ENCODE measurements around the gene LPXN. TPM values are rescaled to one million over a fixed set of nuclear protein-coding genes. Genes with fewer than 3 reads are reported as not detected.
A peak's percentile ranks its signal among the peaks of the same experiment; 100 is the strongest.

Gene LPXN
- total and polyA plus RNA-seq, 10 of the 15 experiments (the other 5 are each of a cell fraction or from before 2014, with no cell fraction given) = 131 to 349 (median 201) TPM

DNA sequence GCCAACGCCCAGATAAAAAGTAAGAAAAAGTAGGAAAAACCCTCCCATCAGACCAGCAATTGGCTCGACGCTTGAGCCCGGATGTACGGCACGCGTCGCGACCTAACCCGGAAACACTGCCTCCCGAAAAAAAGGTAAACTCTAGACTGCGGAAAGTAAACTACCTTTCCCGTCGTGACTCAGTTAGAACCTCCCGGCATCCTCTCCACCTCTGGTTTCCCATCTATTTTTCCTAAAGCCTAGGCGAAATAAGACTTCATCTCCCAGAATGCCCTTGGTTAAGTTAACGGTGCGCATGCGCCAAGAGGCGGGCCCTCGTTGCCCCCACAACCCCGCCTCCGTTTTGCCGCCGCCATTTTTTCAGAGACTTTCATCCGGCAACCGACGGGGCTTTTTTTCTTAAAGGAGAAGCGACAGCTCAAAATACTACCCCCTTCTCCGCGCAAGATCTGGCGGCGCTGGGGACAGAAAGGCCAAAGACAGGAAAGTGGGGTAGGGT is 2.5 kb upstream of the LPXN start:
- peak overlapping the region; percentile 99 for H3K27ac ChIP-seq (ENCODE audit: control insufficient read depth, insufficient read depth)
- H3K79me2 ChIP-seq (ENCODE audit: control insufficient read depth, insufficient read depth, low read length) = peaks cover 81% of the 10 kb centered on the region
- H3K4me3 ChIP-seq = peak overlapping the region; percentile 77
- peak overlapping the region; percentile 52 for H2AFZ ChIP-seq (ENCODE audit: control insufficient read depth, low read depth, low read length)
- FAIRE-seq (peak; percentile 75), ATAC-seq (no peak), DNase-seq (ENCODE audit: low read depth, low spot score) (peak; percentile 98)
- ChIA-PET RAD21 (ENCODE audit: unreplicated experiment) (interaction anchor here (1.2 to 3.2 kb wide), 6 partner anchors 8 to 210 kb away, joined by 4 to 28 read pairs (median 10); no protein-coding TSS in a partner anchor), POLR2A (interaction anchor here (1.0 to 2.4 kb wide), 6 partner anchors 9 to 77 kb away, joined by 3 to 13 read pairs (median 6); no protein-coding TSS in a partner anchor), CTCF (interaction anchor here (1.0 to 10.4 kb wide), 15 partner anchors 9 to 480 kb away, joined by 3 to 110 read pairs (median 14); no protein-coding TSS in a partner anchor), SMC1A (ENCODE audit: uncharacterized antibody, unreplicated experiment) (interaction anchor here (0.6 to 4.0 kb wide), 12 partner anchors 10 to 1102 kb away, joined by 3 to 49 read pairs (median 12); partner anchors contain the start of gene CNTF)
- no peaks in the 10 kb centered on the region for H3K9me3 ChIP-seq (replicated peaks; ENCODE audit: control insufficient read depth, insufficient read depth, low read length)
- intact Hi-C loops (cut with micrococcal nuclease; ENCODE audit: unreplicated experiment) (loop anchor here (2.0 to 10.0 kb wide), 9 partner anchors 69 to 977 kb away; partner anchors contain the start of genes FAM111A, FAM111B and MPEG1), in situ Hi-C loops (cut with MboI) (loop anchor here (5.0 to 25.0 kb wide), 5 partner anchors 527 to 1241 kb away; partner anchors contain the start of genes FAM111B, P2RX3, PATL1 and SSRP1)
- 0 out of 2 replicates have a peak overlapping the region, but pooled peaks have one; percentile 34 for H3K4me2 ChIP-seq (ENCODE audit: control insufficient read depth, insufficient read depth)
- no peaks in the 10 kb centered on the region for H3K36me3 ChIP-seq (ENCODE audit: control insufficient read depth in 2 of 2, insufficient read depth in 2 of 2, low read length in 1 of 2)
- 2% methylated on average over 33 of the region's 33 CpGs for WGBS (ENCODE audit: insufficient coverage, insufficient replicate concordance, low lambda C conversion rate, missing lambda C conversion rate)
- H3K9ac ChIP-seq (ENCODE audit: control insufficient read depth, insufficient read depth, low read length) = peak overlapping the region; percentile 100
- H3K27me3 ChIP-seq (replicated peaks in 1 of 2; ENCODE audit: control insufficient read depth in 2 of 2, insufficient read depth in 2 of 2, low read length in 1 of 2) = no peaks in the 10 kb centered on the region
- no peaks in the 10 kb centered on the region for H4K20me1 ChIP-seq (ENCODE audit: control insufficient read depth, insufficient read depth)
- H3K4me1 ChIP-seq (ENCODE audit: control insufficient read depth, insufficient read depth, low read length) = peaks cover 12% of the 10 kb centered on the region
- no TSS peak for BruUV-seq (replicated peaks)
- TF ChIP-seq, protein P1, sequence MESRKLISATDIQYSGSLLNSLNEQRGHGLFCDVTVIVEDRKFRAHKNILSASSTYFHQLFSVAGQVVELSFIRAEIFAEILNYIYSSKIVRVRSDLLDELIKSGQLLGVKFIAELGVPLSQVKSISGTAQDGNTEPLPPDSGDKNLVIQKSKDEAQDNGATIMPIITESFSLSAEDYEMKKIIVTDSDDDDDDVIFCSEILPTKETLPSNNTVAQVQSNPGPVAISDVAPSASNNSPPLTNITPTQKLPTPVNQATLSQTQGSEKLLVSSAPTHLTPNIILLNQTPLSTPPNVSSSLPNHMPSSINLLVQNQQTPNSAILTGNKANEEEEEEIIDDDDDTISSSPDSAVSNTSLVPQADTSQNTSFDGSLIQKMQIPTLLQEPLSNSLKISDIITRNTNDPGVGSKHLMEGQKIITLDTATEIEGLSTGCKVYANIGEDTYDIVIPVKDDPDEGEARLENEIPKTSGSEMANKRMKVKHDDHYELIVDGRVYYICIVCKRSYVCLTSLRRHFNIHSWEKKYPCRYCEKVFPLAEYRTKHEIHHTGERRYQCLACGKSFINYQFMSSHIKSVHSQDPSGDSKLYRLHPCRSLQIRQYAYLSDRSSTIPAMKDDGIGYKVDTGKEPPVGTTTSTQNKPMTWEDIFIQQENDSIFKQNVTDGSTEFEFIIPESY (IDR thresholded peaks at IDR 0.05) = 0 out of 2 replicates have a peak, but pooled peaks have one; percentile 7
- peak; percentile 80 for TF ChIP-seq NRF1 (conservative IDR thresholded peaks at IDR 0.05; ENCODE audit: low read depth, low read length)
- TF ChIP-seq, protein P2, sequence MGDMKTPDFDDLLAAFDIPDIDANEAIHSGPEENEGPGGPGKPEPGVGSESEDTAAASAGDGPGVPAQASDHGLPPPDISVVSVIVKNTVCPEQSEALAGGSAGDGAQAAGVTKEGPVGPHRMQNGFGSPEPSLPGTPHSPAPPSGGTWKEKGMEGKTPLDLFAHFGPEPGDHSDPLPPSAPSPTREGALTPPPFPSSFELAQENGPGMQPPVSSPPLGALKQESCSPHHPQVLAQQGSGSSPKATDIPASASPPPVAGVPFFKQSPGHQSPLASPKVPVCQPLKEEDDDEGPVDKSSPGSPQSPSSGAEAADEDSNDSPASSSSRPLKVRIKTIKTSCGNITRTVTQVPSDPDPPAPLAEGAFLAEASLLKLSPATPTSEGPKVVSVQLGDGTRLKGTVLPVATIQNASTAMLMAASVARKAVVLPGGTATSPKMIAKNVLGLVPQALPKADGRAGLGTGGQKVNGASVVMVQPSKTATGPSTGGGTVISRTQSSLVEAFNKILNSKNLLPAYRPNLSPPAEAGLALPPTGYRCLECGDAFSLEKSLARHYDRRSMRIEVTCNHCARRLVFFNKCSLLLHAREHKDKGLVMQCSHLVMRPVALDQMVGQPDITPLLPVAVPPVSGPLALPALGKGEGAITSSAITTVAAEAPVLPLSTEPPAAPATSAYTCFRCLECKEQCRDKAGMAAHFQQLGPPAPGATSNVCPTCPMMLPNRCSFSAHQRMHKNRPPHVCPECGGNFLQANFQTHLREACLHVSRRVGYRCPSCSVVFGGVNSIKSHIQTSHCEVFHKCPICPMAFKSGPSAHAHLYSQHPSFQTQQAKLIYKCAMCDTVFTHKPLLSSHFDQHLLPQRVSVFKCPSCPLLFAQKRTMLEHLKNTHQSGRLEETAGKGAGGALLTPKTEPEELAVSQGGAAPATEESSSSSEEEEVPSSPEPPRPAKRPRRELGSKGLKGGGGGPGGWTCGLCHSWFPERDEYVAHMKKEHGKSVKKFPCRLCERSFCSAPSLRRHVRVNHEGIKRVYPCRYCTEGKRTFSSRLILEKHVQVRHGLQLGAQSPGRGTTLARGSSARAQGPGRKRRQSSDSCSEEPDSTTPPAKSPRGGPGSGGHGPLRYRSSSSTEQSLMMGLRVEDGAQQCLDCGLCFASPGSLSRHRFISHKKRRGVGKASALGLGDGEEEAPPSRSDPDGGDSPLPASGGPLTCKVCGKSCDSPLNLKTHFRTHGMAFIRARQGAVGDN (IDR thresholded peaks at IDR 0.05) = peak; percentile 81
- no peak for TF ChIP-seq SMAD1 (IDR thresholded peaks at IDR 0.05; ENCODE audit: low read depth, partially characterized antibody)
- peak; percentile 96 for TF ChIP-seq ZBTB40 (IDR thresholded peaks at IDR 0.05; ENCODE audit: borderline replicate concordance)
- no peak for TF ChIP-seq NFYA (IDR thresholded peaks at IDR 0.05; ENCODE audit: borderline replicate concordance, low read depth, low read length)
- no peak for TF ChIP-seq CHD2 (IDR thresholded peaks at IDR 0.05; ENCODE audit: borderline replicate concordance, low read depth, low read length)
- peak; percentile 42; the same call in 1 of the 2 replicates for TF ChIP-seq MEF2A (IDR thresholded peaks at IDR 0.05; ENCODE audit: insufficient read depth, low read depth, low read length)
- TF ChIP-seq ETV6 (conservative IDR thresholded peaks at IDR 0.05 in 1 of 2, IDR thresholded peaks at IDR 0.05 in 1 of 2; ENCODE audit: borderline replicate concordance in 1 of 2, low read depth in 1 of 2) = peak in 1 of 2 experiments; percentile 17; a peak in 1 of 4 replicates
- TF ChIP-seq NR2C1 (IDR thresholded peaks at IDR 0.05) = peak; percentile 98

Data from GM12878 (cell line).